GM10847 (cell line): ENCODE data around the gene TSPAN9.

ENCODE experiments used
- POLR2A ChIP-seq: IDR thresholded peaks from 2 replicates; pipeline ENCODE4 v1.6.1; 2011; ENCODE audit not compliant: insufficient read length; ENCODE audit errors: extremely low read depth

Gene TSPAN9

DNA sequence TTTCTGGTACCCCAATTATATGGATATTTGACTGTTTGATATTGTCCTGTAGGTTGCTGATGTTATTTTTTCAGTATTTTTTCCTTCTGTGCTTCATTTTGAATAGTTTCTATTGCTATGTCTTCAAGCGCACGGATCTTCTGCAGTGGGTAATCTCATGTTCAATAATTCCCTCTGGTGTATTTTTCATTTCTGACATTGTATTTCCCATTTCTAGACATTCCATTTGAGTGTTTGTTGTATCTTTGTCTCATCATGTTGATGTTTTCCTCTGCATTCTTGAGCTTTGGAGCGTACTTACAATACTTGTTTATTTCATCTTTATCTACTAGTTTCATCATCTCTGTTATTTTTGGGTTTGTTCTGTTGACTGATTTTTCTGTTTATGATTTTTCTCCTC is 22.0 kb downstream of the TSPAN9 start:
- no peak for TF ChIP-seq POLR2A

DNA sequence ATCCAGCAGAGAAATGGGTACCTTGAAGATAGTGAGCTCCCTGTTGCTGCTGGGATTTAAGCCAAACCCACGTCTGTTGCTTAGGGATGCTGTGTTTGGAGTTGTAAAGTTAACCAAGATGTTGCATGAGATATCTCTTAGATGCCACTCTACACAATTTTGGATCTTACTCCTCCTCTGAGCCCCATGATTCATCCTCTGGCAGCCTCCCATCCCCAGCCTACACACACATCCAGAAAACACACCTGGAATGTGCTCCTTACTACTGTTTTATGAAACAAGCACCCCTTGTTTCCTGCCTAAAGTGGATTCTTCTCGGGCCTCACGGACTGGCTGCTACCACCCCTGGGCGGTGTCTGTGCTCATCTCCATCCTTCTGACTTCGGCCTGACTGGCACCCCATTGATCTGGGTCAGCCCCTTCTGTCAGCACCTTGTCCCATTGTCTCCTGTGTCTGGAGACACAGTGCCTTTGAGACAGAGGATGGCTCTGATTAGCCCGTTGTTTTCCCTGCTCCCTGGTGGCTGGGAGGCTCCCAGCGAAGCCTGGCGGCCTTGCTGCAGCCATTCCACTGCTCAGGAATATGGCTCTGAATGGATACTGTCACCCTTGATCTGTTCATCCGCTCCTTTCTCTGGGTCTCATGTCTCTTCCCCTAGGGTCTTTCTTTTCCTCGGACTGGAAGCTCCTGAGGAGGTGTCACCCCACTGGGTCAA is 24.3 kb downstream of the TSPAN9 start:
- TF ChIP-seq POLR2A: no peak

DNA sequence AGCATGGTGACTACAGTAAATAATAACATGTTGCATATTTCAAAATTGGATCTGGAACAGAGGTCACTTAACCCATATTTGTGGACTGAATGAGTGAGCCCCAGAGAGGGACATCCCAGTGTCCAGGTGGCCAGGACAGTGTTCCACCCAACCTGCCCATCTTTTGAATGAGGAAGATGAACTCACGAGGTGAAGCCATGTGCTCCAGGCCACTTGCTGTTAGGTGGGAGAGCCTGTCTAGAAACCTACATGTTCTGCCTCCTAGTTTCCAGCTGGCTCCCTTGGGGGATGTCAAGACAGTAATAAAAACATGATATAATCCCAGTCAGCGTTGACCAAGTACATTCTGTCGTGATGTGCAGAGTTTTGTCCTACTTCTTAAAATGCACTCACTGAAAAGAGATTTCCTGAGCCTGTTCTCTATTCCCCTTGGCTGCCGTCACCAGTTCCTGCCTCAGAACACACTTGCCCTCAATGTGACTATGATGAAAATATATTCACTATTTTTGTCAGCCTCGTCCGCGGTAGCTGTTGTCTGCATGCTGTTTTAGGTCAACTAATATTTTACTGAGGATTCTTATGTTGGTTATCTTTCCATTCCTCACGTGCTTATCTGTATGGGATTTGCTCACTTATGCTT is 25.7 kb downstream of the TSPAN9 start:
- TF ChIP-seq POLR2A: no peak

- TF ChIP-seq POLR2A: no peak
Observed at GRCh38 chr12:3103806-3104205, 26.6 kb downstream of the TSPAN9 start.

DNA sequence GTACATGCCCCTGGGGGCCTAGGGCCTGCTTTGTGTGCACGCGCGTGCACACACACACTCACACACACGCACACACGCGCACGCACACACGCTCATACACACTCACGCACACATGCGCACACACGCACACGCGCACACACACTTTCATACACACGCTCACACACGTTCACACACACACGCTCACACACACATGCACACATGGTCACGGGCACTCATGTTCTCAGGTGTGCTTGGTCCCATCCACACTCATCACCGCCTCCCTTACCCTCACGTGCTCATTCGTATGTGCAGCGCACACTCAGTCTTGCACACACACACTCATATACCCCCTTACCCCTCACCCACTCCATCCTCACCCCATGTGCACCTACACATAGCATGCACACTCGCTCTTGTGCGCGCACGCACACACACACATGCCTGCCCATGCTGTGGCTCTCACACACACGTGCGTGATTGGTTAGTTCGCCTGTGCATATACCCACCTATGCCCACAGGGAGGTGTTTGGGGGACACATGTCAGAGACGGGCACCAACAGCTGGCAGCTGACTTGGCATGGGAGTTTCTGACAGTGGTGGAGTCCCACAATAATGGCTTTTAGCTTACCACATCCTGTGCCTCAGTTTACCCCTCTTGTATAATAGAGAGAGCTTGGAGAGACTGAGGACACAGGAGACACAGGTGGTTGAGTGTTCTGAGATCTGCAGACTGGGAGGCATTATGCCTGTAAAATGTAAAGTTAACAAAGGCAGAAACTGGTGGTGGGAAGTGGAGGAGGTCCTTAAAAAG is 28.7 kb downstream of the TSPAN9 start:
- no peak for TF ChIP-seq POLR2A

DNA sequence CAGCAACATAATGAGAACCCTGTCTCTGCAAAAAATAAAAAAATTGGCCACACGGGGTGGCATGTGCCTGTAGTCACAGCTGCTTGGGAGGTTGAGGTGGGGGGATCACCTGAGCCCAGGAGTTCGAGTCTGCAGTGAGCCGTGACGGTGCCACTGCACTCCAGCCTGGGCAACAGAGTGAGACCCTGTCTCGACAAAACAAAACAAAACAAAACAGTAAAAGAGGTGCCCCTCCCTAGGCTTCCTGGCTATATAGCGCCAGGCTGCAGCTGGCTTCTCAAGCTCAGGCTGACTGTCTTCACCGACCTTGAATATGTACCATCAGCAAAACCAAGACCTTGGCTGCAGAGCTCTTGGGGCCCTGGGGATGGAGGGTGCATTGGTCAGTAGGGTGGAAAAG is 29.4 kb downstream of the TSPAN9 start:
- no peak for TF ChIP-seq POLR2A

GRCh38 chr12:3107071-3107583 is 29.9 kb downstream of the TSPAN9 start:
- TF ChIP-seq POLR2A: no peak

DNA sequence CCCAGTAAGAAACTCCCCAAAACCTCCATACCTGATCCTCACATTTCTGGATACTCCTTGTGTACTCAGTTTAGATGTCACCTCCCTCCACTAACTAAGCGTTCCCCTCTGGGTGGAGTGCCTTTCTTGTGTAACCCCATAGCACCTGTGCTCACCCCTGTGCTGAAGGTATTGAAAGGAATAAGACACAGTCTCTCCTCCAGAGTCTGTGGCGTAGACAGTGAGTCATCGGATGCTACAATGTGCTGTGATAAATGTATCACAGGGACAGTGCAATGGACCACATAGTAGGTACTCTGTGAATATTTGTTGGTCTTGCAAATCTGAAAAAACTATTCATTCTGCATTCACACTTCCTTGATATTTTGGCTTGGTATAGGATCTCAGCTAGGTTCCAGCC is 30.8 kb downstream of the TSPAN9 start:
- TF ChIP-seq POLR2A: no peak

GRCh38 chr12:3110578-3110977 is 33.4 kb downstream of the TSPAN9 start:
- TF ChIP-seq POLR2A: no peak

DNA sequence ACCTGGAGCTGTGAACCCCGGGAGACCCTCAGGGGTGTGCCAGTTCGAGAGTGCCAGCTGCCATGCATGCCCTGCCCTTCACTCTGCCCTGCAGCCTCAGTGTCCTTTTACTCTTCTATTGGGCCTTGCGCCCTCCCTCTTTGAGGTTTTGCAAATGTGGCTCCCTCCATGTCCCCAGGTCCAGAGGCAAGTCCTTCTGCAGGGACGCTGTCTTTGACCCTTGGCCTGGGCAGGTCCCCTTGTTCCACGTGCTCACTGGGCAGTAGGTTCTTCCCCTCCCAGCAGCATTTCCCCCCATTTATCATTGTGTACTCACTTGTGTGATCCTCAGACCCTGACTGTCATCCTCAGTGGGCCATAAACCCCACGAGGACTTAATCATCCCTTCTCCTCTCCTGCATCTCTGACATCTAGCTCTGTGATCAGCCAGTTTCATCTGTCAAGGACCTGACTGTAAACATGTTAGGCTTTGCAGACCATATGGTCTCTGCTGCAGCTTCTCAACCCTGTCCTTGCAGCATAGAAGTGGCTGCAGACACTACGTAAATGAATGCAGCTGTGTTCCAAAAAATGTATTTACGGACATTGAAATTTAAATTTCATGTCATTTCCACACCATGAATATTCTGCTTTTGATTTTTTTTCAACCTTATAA is 36.6 kb downstream of the TSPAN9 start:
- TF ChIP-seq POLR2A: no peak

DNA sequence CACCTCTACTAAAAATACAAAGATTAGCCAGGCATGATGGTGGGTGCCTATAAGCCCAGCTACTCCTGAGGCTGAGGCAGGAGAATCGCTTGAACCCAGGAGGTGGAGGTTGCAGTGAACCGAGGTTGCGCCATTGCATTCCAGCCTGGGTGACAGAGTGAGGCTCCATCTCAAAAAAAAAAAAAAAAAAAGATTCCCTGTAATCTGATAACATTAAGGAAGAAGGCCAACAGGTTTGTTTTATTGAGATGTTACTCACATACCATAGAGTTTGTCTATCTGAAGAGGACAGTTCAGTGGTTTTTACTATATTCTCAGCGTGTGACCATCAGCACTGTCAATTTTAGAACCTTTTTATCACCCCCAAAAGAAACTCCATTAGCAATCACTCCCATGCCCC is 37.5 kb downstream of the TSPAN9 start:
- TF ChIP-seq POLR2A: no peak

DNA sequence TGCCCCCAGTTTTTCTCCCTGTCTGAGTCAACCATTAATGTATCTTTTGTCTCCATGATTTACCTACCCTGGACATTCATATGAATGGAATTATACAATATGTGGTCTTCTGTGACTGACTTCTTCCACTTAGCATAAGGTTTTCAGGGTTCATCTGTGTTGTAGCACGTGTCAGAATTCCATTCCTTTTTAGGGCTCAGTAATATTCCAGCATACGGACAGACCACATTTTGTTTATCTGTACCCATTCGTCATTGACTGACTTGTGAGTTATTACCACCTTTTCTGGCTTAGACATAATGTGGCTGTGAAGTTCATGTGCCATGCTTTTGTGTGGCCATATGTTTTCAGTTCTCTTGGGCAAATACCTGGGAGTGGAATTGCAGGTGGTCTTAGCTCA is 37.9 kb downstream of the TSPAN9 start:
- no peak for TF ChIP-seq POLR2A

DNA sequence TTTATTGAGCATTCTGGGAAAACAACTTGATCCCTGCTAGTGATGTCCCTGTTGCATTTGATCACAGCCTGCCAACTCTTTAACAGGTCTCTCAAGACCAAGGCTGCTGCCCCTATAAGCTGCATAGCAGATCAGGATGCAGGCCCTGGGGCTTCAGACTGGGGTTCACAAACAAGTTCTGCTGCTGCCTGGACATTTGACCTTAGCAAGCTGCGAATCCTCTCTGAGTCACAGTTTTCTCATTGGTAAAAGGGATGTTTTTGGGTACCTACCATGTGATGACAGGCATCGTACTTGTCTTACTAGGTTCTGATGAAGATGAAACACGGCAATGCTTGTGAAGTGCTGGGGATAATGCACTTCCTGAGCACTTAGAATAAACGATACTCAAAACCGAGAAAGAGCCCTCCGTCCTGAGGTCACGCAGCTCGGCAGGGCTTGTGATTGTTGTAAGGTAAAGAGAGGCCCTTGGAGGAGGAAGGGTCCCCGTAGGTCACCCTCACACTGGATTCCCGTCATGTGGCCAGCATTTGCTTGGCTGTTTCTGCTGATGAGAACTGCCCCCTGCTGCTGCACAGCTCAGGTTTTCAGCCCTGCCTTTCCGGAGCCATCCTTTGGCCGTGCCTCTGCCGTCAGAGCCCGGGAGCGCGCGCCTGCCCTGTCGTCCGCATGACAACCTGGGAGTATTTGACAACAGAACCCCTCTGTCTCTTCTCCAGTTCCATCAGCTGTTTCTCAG is 39.1 kb downstream of the TSPAN9 start:
- no peak for TF ChIP-seq POLR2A

- no peak for TF ChIP-seq POLR2A
Observed at GRCh38 chr12:3117144-3117581, 40.0 kb downstream of the TSPAN9 start.

GRCh38 chr12:3117591-3118015 is 40.4 kb downstream of the TSPAN9 start:
- TF ChIP-seq POLR2A: no peak
